ENCODE data around the gene ACTL8.

DNA sequence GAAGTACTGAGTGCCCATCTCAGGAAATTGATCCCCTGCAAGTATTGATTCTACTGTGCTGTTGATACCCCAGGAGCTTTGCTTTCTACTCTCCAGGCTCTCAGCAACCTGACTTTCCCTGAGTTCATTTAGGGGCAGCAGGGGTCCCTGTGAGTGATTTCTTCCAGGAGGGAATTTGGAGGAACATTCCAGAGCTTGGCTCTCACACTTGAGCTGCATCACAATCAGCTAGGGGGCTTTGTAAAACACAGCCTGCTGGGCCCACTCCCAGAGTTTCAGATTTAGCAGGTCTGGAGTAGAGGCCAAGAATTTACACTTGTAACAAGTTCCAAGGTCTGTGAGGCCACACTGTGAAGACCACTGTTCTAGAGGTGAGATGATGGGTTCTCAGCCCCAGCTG is 16.1 kb upstream of the ACTL8 start:
- TF ChIP-seq, protein P1, sequence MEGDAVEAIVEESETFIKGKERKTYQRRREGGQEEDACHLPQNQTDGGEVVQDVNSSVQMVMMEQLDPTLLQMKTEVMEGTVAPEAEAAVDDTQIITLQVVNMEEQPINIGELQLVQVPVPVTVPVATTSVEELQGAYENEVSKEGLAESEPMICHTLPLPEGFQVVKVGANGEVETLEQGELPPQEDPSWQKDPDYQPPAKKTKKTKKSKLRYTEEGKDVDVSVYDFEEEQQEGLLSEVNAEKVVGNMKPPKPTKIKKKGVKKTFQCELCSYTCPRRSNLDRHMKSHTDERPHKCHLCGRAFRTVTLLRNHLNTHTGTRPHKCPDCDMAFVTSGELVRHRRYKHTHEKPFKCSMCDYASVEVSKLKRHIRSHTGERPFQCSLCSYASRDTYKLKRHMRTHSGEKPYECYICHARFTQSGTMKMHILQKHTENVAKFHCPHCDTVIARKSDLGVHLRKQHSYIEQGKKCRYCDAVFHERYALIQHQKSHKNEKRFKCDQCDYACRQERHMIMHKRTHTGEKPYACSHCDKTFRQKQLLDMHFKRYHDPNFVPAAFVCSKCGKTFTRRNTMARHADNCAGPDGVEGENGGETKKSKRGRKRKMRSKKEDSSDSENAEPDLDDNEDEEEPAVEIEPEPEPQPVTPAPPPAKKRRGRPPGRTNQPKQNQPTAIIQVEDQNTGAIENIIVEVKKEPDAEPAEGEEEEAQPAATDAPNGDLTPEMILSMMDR (IDR thresholded peaks at IDR 0.05) = no peak
- TF ChIP-seq POLR2A (IDR thresholded peaks at IDR 0.05) = no peak

Data from heart left ventricle (tissue), 13 donors.